ENCODE measurements around the gene ISYNA1.

- no peak for TF ChIP-seq CTCF (IDR thresholded peaks at IDR 0.05)
- TF ChIP-seq ZSCAN18 (CRISPR knock-in tag; IDR thresholded peaks at IDR 0.05), result no peak
- no peak for TF ChIP-seq NR2C2 (CRISPR knock-in tag; IDR thresholded peaks at IDR 0.05)
- no peak for TF ChIP-seq ELF4 (CRISPR knock-in tag; IDR thresholded peaks at IDR 0.05; ENCODE audit: low read depth)
- no peak for TF ChIP-seq GTF2I (CRISPR knock-in tag; conservative IDR thresholded peaks at IDR 0.05)
- TF ChIP-seq MAX (CRISPR knock-in tag; IDR thresholded peaks at IDR 0.05), result no peak
Observed at GRCh38 chr19:18446811-18447359, 9.0 kb upstream of the ISYNA1 start.

Data from WTC11 (cell line).